ENCODE measurements around the gene HES1. TPM values are rescaled to one million over a fixed set of nuclear protein-coding genes. Genes with fewer than 3 reads are reported as not detected.
"Not testable (repeated sequence)": the region's sequence is repeated elsewhere in the genome, so short reads cannot be mapped to it uniquely, and the experiment has no call there.

The HES1 gene
- total RNA-seq, 4 donors from 2014 or later, result 89.9 to 196 (median 104) TPM

DNA sequence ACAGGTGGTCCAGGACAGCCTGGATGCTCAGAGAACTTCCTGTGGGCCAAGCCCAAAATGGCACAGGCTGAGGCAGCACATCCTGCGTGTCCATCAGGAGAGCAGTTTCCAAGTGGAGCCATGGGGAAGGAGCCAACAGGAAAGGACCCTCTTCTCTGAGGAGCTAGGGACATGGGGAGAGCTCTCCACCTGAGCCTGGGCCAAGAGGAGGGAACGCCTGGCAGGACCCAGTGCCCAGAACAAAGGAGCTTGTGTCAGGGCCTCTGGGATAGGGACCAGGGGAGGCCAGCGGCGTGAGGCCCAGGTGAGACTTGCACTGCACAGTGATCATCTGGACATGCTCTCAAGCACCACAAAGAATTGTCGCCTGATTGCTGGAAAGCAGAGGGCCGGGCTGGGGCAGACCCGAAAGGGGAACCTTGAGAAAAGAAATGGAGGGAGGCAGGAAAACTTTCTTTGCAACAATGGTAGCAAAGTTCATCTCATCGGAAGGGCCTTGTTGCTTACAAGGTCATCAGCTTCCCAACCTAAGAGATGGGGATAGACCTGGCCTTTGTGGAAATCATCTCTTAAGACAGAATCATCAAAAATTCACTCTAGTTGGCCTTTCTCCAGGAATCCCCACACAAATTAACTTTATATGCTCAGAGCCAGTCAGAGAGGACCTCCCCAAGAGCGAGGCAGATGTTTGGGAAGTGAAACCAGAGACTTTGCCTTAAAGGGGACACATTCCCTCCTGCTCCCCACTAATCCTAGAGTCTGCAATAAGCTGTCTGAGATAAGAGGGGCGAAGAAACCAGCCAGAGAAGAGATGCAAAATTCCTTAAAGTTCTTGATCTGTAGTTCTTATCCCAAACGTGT, 47.7 kb upstream of the HES1 start:
- WGBS, 2 donors (ENCODE audit: low coverage in 1 of 2), result 67 to 89% methylated on average over 2 to 11 of the region's 11 CpGs
- H3K4me1 ChIP-seq, result peaks cover 0 to 4% (median 2%) of the 10 kb centered on the region in 4 donors
- TF ChIP-seq POLR2AphosphoS5 (IDR thresholded peaks at IDR 0.05) (no peak), POLR2A (IDR thresholded peaks at IDR 0.05) (no peak), EP300 (IDR thresholded peaks at IDR 0.05; ENCODE audit: low read depth) (no peak)
- TF ChIP-seq, protein P1, sequence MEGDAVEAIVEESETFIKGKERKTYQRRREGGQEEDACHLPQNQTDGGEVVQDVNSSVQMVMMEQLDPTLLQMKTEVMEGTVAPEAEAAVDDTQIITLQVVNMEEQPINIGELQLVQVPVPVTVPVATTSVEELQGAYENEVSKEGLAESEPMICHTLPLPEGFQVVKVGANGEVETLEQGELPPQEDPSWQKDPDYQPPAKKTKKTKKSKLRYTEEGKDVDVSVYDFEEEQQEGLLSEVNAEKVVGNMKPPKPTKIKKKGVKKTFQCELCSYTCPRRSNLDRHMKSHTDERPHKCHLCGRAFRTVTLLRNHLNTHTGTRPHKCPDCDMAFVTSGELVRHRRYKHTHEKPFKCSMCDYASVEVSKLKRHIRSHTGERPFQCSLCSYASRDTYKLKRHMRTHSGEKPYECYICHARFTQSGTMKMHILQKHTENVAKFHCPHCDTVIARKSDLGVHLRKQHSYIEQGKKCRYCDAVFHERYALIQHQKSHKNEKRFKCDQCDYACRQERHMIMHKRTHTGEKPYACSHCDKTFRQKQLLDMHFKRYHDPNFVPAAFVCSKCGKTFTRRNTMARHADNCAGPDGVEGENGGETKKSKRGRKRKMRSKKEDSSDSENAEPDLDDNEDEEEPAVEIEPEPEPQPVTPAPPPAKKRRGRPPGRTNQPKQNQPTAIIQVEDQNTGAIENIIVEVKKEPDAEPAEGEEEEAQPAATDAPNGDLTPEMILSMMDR (IDR thresholded peaks at IDR 0.05), result no peak

DNA sequence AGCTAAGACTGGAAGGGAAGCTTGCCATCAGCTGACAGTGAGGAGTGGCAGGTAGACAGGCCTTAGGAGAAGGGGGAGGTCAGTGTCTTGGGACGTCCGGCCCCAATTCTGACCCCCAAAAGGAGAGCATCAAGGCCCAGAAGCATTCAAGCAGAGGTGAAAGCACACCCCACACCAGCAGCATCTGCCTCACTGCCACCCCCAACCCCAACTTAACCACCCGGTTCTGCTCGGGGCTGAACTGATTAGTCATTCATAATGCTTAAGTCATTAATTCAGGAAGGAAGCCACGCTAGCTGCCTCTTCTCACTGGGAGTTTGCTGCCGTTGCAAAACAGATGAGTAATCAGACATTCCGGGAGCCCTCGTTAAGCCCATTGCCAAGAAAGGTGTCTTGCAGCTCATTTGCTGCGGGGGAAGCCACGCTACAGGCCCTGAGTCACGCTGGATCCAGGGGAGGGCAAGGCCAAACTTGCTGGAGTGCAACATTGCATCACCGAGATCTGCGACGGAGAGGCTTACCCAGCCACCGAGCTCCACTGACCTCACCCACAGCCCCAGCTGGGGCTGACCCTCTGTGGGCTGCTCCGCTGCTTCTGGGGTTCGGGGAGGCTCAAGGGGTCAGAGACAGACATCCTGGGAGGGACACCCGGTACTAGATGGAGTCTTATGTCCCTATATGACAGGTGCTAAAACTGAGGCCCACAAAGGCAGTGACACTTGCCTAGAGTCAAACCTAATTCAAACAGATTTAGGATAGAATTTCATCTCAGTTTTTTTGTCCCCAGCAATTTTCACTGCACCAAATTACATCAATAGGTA, 46.4 kb upstream of the HES1 start:
- intact Hi-C loops (cut with DNase I; ENCODE audit: low total_unique reads), result loop anchor here (10.0 kb wide), 1 partner anchor 225 kb away; no protein-coding TSS in a partner anchor
- H3K36me3 ChIP-seq, result no peaks in the 10 kb centered on the region
- WGBS, 2 donors (ENCODE audit: low coverage in 1 of 2), result 50 to 62% methylated on average over 1 to 14 of the region's 18 CpGs
- peaks cover 0 to 4% (median 2%) of the 10 kb centered on the region in 4 donors for H3K4me1 ChIP-seq
- H3K9me3 ChIP-seq, result no peaks in the 10 kb centered on the region
- no peak overlapping the region for H3K4me3 ChIP-seq
- no peaks in the 10 kb centered on the region for H3K27me3 ChIP-seq
- H3K27ac ChIP-seq, result peak overlapping the region; percentile 13 to 41 (median 36)
- TF ChIP-seq EP300 (IDR thresholded peaks at IDR 0.05; ENCODE audit: low read depth) (no peak), POLR2AphosphoS5 (IDR thresholded peaks at IDR 0.05) (peak; percentile 46 to 64 (median 62))
- in situ Hi-C loops (cut with MboI; ENCODE audit: low pct_ligation_motif_present in 1 of 4, low pct_unique_long_range_greater_than_20kb in 1 of 4, low sequenced_read_pairs in 3 of 4), result no loop called here
- peak; percentile 63 for DNase-seq

More for the DNA sequence above, 47.7 kb upstream of the HES1 start:
- Histone ChIP-seq H3K36me3 (no peaks in the 10 kb centered on the region), H3K4me3 (no peak overlapping the region), H3K9me3 (no peaks in the 10 kb centered on the region), H3K27ac (no peak overlapping the region), H3K27me3 (no peaks in the 10 kb centered on the region)
- no peak for DNase-seq
- in situ Hi-C loops (cut with MboI; ENCODE audit: low pct_ligation_motif_present in 1 of 4, low pct_unique_long_range_greater_than_20kb in 1 of 4, low sequenced_read_pairs in 3 of 4) (no loop called here), intact Hi-C loops (cut with DNase I; ENCODE audit: low total_unique reads) (loop anchor here (10.0 kb wide), 1 partner anchor 227 kb away; no protein-coding TSS in a partner anchor)

DNA sequence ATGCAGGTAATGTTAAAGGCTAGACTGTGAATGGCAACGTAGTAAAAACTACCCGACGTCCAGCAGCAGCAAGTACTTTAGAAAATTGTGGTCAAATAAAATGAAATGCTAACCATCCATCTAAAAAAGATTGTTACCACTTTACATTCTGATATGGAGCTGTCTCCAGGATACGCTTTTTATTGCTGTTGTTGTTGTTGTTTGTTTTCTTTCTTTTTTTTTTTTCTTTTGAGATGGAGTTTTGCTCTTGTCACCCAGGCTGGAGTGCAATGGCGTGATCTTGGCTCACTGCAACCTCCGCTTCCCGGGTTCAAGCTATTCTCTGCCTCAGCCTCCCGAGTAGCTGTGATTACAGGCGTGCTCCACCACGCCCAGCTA, 45.8 kb upstream of the HES1 start:
- in situ Hi-C loops (cut with MboI; ENCODE audit: low pct_ligation_motif_present in 1 of 4, low pct_unique_long_range_greater_than_20kb in 1 of 4, low sequenced_read_pairs in 3 of 4); DNase-seq; H3K36me3 ChIP-seq; H3K9me3 ChIP-seq; H3K4me3 ChIP-seq; H3K4me1 ChIP-seq; intact Hi-C loops (cut with DNase I; ENCODE audit: low total_unique reads); H3K27me3 ChIP-seq: not testable (repeated sequence)
- H3K27ac ChIP-seq, result peak overlapping the region in 2 of 4 donors; percentile 32 to 40
- WGBS, 2 donors (ENCODE audit: low coverage in 1 of 2), result 92% methylated on average over 8 to 10 of the region's 10 CpGs

DNA sequence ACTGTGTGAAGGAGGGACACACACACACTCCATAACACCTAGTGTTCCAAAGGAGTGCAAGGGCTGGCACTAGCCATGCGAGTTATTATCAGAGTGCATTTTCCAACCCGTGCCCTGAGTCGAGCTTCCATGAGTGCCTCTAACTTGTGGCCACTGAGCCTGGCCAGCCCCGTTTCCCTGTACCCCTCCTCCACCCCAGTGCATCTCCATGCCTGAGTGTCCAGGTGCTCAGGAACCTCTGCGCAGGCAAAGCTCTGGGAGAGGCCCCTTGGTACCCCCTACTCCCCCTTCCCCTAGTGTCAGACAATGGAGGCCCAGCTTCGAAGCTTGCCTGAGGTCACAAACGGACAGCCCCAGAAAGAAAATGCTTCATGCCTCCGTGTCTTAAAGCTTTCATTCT, 45.2 kb upstream of the HES1 start:
- in situ Hi-C loops (cut with MboI; ENCODE audit: low pct_ligation_motif_present in 1 of 4, low pct_unique_long_range_greater_than_20kb in 1 of 4, low sequenced_read_pairs in 3 of 4) (no loop called here), intact Hi-C loops (cut with DNase I; ENCODE audit: low total_unique reads) (no loop called here)
- Histone ChIP-seq H3K4me3 (no peak overlapping the region), H3K4me1 (peaks cover 0 to 8% (median 5%) of the 10 kb centered on the region in 4 donors), H3K27me3 (no peaks in the 10 kb centered on the region), H3K36me3 (no peaks in the 10 kb centered on the region), H3K27ac (no peak overlapping the region), H3K9me3 (no peaks in the 10 kb centered on the region)
- DNase-seq, result no peak
- TF ChIP-seq POLR2A (IDR thresholded peaks at IDR 0.05) (no peak), EP300 (IDR thresholded peaks at IDR 0.05; ENCODE audit: low read depth) (no peak), POLR2AphosphoS5 (IDR thresholded peaks at IDR 0.05) (no peak)
- TF ChIP-seq, protein P1 (IDR thresholded peaks at IDR 0.05), result no peak
- 94 to 100% methylated on average over 3 to 8 of the region's 8 CpGs for WGBS, 2 donors (ENCODE audit: low coverage in 1 of 2)

DNA sequence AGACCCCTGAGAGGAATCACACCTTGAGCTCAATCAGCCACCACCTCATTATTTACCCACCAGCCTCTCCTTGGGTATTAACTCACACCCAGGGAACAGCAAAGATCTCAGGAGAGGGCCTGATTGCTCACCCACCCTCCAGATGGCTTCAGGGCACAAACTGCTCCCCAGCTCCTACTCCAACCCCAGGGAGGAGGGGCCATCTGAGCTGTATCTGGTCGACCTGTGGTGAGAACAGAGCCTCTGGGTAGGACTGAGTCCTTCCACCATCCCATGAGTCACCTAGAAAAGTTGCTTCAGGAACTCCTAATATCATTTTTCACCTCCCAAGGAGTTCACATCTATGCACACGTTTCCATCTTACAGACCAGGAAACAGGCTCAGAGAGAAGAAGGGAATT, 44.8 kb upstream of the HES1 start:
- H3K27me3 ChIP-seq, result no peaks in the 10 kb centered on the region
- WGBS, 2 donors (ENCODE audit: low coverage in 1 of 2), result 50 to 54% methylated on average over 1 to 2 of the region's 2 CpGs

DNA sequence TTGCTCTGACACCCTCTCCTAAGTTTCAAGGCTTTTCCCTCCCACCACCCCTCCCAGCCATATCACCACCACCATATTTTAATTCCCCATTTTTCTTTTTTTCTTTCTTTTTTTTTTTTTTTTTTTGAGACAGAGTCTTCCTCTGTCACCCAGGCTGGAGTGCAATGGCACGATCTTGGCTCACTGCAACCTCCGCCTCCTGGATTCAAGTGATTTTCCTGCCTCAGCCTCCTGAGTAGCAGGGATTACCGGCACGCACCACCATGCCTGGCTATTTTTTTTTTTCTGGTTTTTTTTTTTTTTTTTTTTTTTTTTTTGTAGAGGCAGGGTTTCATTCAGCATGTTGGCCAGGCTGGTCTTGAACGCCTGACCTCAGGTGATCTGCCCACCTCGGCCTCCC, 44.1 kb upstream of the HES1 start:
- WGBS, 2 donors (ENCODE audit: low coverage in 1 of 2), result 94 to 100% methylated on average over 6 of the region's 6 CpGs
- not testable (repeated sequence) for H3K4me1 ChIP-seq

More for the DNA sequence above, 44.8 kb upstream of the HES1 start:
- H3K36me3 ChIP-seq, result no peaks in the 10 kb centered on the region
- TF ChIP-seq, protein P1 (IDR thresholded peaks at IDR 0.05), result no peak
- TF ChIP-seq POLR2A (IDR thresholded peaks at IDR 0.05) (no peak), EP300 (IDR thresholded peaks at IDR 0.05; ENCODE audit: low read depth) (no peak), POLR2AphosphoS5 (IDR thresholded peaks at IDR 0.05) (no peak)
- in situ Hi-C loops (cut with MboI; ENCODE audit: low pct_ligation_motif_present in 1 of 4, low pct_unique_long_range_greater_than_20kb in 1 of 4, low sequenced_read_pairs in 3 of 4) (no loop called here), intact Hi-C loops (cut with DNase I; ENCODE audit: low total_unique reads) (no loop called here)
- H3K4me3 ChIP-seq, result no peak overlapping the region
- no peak for DNase-seq
- H3K9me3 ChIP-seq, result no peaks in the 10 kb centered on the region
- H3K4me1 ChIP-seq, result peaks cover 0 to 8% (median 5%) of the 10 kb centered on the region in 4 donors
- no peak overlapping the region for H3K27ac ChIP-seq

More for the DNA sequence above, 44.1 kb upstream of the HES1 start:
- in situ Hi-C loops (cut with MboI; ENCODE audit: low pct_ligation_motif_present in 1 of 4, low pct_unique_long_range_greater_than_20kb in 1 of 4, low sequenced_read_pairs in 3 of 4); H3K27ac ChIP-seq; H3K4me3 ChIP-seq; H3K27me3 ChIP-seq; DNase-seq; H3K9me3 ChIP-seq; H3K36me3 ChIP-seq; intact Hi-C loops (cut with DNase I; ENCODE audit: low total_unique reads): not testable (repeated sequence)
